Smooth muscle cell (in vitro differentiated cells): ENCODE data around the gene ZNF260. TPM values are rescaled to one million over a fixed set of nuclear protein-coding genes. Genes with fewer than 3 reads are reported as not detected.

Source experiments
- DNase-seq: peaks from one replicate; lab custom pipeline; 2025; ENCODE audit not compliant: unreplicated experiment; lab: John Stamatoyannopoulos, UW
- H2AFZ ChIP-seq: fragments of 200-600 bp; sonication (generic); 2 replicates; pipeline ENCODE4 v1.6.0; 2016; ENCODE audit warnings: antibody characterized with exemption, low read depth, mild to moderate bottlenecking
- H3F3A ChIP-seq: fragments of 200-600 bp; sonication (generic); 2 replicates; pipeline ENCODE4 v1.6.0; 2017; ENCODE audit warnings: antibody characterized with exemption, low read depth
- H3K27ac ChIP-seq: fragments of 200-600 bp; sonication (generic); 2 replicates; pipeline ENCODE4 v1.5.1; 2016; ENCODE audit warnings: low read depth, mild to moderate bottlenecking
- H3K27me3 ChIP-seq: fragments of 200-600 bp; sonication (generic); 2 replicates; pipeline ENCODE4 v1.6.1; 2016; ENCODE audit warnings: low read depth, mild to moderate bottlenecking
- H3K36me3 ChIP-seq: fragments of 200-600 bp; sonication (generic); 2 replicates; pipeline ENCODE4 v1.5.1; 2016; ENCODE audit warnings: low read depth
- H3K4me1 ChIP-seq: fragments of 200-600 bp; sonication (generic); 2 replicates; pipeline ENCODE4 v1.5.1; 2016; ENCODE audit warnings: low read depth
- H3K4me2 ChIP-seq: fragments of 200-600 bp; sonication (generic); 2 replicates; pipeline ENCODE4 v1.6.0; 2016; ENCODE audit warnings: mild to moderate bottlenecking
- H3K4me3 ChIP-seq: fragments of 200-600 bp; sonication (generic); 2 replicates; pipeline ENCODE4 v1.5.1; 2016; ENCODE audit warnings: mild to moderate bottlenecking
- H3K79me2 ChIP-seq: fragments of 200-600 bp; sonication (generic); 2 replicates; pipeline ENCODE4 v1.6.0; 2016; ENCODE audit warnings: low read depth, mild to moderate bottlenecking
- H3K9ac ChIP-seq: fragments of 200-600 bp; sonication (generic); 2 replicates; pipeline ENCODE4 v1.6.0; 2016; ENCODE audit warnings: low read depth
- H3K9me3 ChIP-seq: fragments of 200-600 bp; sonication (generic); replicated peaks from 2 replicates; pipeline ENCODE4 v1.5.1; 2016; ENCODE audit warnings: low read depth
- H4K20me1 ChIP-seq: fragments of 200-600 bp; sonication (generic); 2 replicates; pipeline ENCODE4 v1.6.0; 2016; ENCODE audit warnings: low read depth
- WGBS: methylation state at CpG from one replicate; pipeline ENCODE4 v1.1.7; 2016; ENCODE audit warnings: low lambda C conversion rate; 5-methylcytosine and 5-hydroxymethylcytosine counted together
- polyA plus RNA-seq: library from polyadenylated mRNA; unstranded; fragments of >200 nt; fragmentation: Nextera tagmentation; extraction: Ambion mirVana; gene quantifications from 2 replicates; pipeline ENCODE4 v1.2.1, GENCODE V29; 2016
- total RNA-seq: library from RNA; depleted of rRNA; stranded (reverse); fragments of >200 nt; gene quantifications from 2 replicates; pipeline ENCODE4 v1.2.3, GENCODE V29; 2014
- TF ChIP-seq, protein P1 (sequence below): fragments of 200-600 bp; sonication (generic); IDR thresholded peaks from 2 replicates; pipeline ENCODE4 v1.5.1; 2017; ENCODE audit warnings: borderline replicate concordance, mild to moderate bottlenecking, antibody characterized with exemption; ENCODE audit not compliant: insufficient read depth, poor library complexity, severe bottlenecking

ZNF260 gene
- total and polyA plus RNA-seq, 2 experiments from 2014 or later, result 7.6 to 40.3 TPM

DNA sequence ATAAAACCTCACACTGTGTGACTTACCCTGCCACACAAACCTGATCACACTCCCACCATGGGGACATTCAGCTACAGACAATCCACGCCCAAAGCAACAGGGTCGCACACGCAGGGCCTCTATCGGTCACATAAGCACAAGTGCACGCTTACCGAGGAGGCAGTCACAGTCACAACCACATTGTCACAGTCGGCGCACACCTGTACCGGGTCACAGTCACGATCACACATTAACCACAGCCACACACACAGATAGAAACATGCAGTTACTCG lies 39.3 kb downstream of the ZNF260 start:
- no peak for DNase-seq
- H3K4me2 ChIP-seq, result peak overlapping the region; percentile 92
- H3K9me3 ChIP-seq, result no peaks in the 10 kb centered on the region
- H3K36me3 ChIP-seq, result no peaks in the 10 kb centered on the region
- H3K4me3 ChIP-seq, result peak overlapping the region; percentile 91
- no peaks in the 10 kb centered on the region for H3K27me3 ChIP-seq
- peak overlapping the region; percentile 98 for H3K9ac ChIP-seq
- no peaks in the 10 kb centered on the region for H4K20me1 ChIP-seq
- peak overlapping the region; percentile 96 for H3K27ac ChIP-seq
- TF ChIP-seq, protein P1, sequence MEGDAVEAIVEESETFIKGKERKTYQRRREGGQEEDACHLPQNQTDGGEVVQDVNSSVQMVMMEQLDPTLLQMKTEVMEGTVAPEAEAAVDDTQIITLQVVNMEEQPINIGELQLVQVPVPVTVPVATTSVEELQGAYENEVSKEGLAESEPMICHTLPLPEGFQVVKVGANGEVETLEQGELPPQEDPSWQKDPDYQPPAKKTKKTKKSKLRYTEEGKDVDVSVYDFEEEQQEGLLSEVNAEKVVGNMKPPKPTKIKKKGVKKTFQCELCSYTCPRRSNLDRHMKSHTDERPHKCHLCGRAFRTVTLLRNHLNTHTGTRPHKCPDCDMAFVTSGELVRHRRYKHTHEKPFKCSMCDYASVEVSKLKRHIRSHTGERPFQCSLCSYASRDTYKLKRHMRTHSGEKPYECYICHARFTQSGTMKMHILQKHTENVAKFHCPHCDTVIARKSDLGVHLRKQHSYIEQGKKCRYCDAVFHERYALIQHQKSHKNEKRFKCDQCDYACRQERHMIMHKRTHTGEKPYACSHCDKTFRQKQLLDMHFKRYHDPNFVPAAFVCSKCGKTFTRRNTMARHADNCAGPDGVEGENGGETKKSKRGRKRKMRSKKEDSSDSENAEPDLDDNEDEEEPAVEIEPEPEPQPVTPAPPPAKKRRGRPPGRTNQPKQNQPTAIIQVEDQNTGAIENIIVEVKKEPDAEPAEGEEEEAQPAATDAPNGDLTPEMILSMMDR, result no peak
- H3K4me1 ChIP-seq, result peaks cover 4% of the 10 kb centered on the region
- no peaks in the 10 kb centered on the region for H3F3A ChIP-seq
- WGBS, result 2% methylated on average over 11 of the region's 11 CpGs
- peaks cover 36% of the 10 kb centered on the region for H3K79me2 ChIP-seq
- peak overlapping the region; percentile 98 for H2AFZ ChIP-seq

DNA sequence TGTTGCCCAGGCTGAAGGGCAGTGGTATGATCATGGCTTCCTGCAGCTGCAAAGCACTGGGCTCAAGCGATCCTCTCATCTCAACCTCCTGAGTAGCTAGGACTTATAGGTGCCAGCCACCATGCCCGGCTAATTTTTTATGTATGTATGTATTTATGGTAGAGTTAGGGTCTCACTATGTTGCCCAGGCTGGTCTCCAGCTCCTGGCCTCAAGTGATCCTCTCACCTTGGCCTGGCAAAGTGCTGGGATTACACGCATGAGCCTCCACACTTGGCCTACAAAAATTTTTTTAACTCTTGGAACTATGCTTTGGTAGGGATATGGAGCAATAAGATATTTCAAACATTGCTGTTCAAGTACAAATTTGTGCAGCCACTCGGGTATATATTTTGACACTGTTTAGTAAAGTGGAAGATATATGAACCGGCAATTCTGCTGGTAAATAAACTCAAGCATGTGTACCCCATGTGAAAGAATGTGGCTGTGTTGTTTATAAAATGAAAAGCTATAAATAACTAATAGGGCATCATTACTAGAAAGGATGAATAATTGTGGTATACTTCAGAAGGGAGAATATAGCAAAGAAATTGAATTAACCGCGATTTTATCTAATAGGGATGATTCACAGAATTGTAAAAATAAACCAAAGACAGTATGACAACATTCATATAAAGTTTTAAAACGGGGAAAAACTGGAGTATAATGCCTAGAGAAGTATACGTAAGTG lies 39.8 kb downstream of the ZNF260 start:
- TF ChIP-seq, protein P1, result no peak
- peaks cover 41% of the 10 kb centered on the region for H3K79me2 ChIP-seq
- H3K27ac ChIP-seq, result no peak overlapping the region
- no peaks in the 10 kb centered on the region for H3K36me3 ChIP-seq
- H3K4me2 ChIP-seq, result peak overlapping the region; percentile 92
- peak overlapping the region; percentile 98 for H3K9ac ChIP-seq
- WGBS, result 60% methylated on average over 9 of the region's 9 CpGs
- no peaks in the 10 kb centered on the region for H3F3A ChIP-seq
- H4K20me1 ChIP-seq, result no peaks in the 10 kb centered on the region
- peaks cover 4% of the 10 kb centered on the region for H3K4me1 ChIP-seq
- H3K9me3 ChIP-seq, result no peaks in the 10 kb centered on the region
- no peak for DNase-seq
- peak overlapping the region; percentile 91 for H3K4me3 ChIP-seq
- no peaks in the 10 kb centered on the region for H3K27me3 ChIP-seq
- peak overlapping the region; percentile 98 for H2AFZ ChIP-seq

GRCh38 chr19:36483653-36484052 lies 44.4 kb downstream of the ZNF260 start:
- 98% methylated on average over 6 of the region's 6 CpGs for WGBS
- H3F3A ChIP-seq, result no peaks in the 10 kb centered on the region
- H3K79me2 ChIP-seq, result peaks cover 57% of the 10 kb centered on the region

GRCh38 chr19:36482876-36483275 lies 45.2 kb downstream of the ZNF260 start:
- WGBS, result 87% methylated on average over 2 of the region's 2 CpGs
- H3F3A ChIP-seq, result no peaks in the 10 kb centered on the region
- peaks cover 52% of the 10 kb centered on the region for H3K79me2 ChIP-seq
- H3K27me3 ChIP-seq, result no peaks in the 10 kb centered on the region
- H3K4me2 ChIP-seq, result no peak overlapping the region
- H3K9ac ChIP-seq, result no peak overlapping the region
- no peak for DNase-seq
- TF ChIP-seq, protein P1, result no peak
- no peaks in the 10 kb centered on the region for H4K20me1 ChIP-seq
- no peak overlapping the region for H3K27ac ChIP-seq
- no peaks in the 10 kb centered on the region for H3K36me3 ChIP-seq
- no peaks in the 10 kb centered on the region for H3K9me3 ChIP-seq
- H3K4me1 ChIP-seq, result no peaks in the 10 kb centered on the region
- H2AFZ ChIP-seq, result no peak overlapping the region
- no peak overlapping the region for H3K4me3 ChIP-seq

More at GRCh38 chr19:36483653-36484052, 44.4 kb downstream of the ZNF260 start:
- Histone ChIP-seq H3K9ac (no peak overlapping the region), H3K4me2 (no peak overlapping the region), H4K20me1 (no peaks in the 10 kb centered on the region), H3K27me3 (no peaks in the 10 kb centered on the region), H3K4me1 (no peaks in the 10 kb centered on the region), H3K27ac (no peak overlapping the region), H2AFZ (no peak overlapping the region), H3K9me3 (no peaks in the 10 kb centered on the region), H3K4me3 (no peak overlapping the region), H3K36me3 (no peaks in the 10 kb centered on the region)
- no peak for DNase-seq
- TF ChIP-seq, protein P1, result no peak
